Adipose tissue (tissue), 3 donors: ENCODE measurements around the gene FTSJ3. TPM values are rescaled to one million over a fixed set of nuclear protein-coding genes. Genes with fewer than 3 reads are reported as not detected.

Experiments used
- H3K27ac ChIP-seq: one replicate; pipeline ENCODE4 v1.5.1; 2013; ENCODE audit warnings: low read depth, low read length
- WGBS, 3 donors: extraction: QIAGEN DNeasy Blood & Tissue Kit; methylation state at CpG; one replicate each; pipeline ENCODE4 v1.1.7; 2013; 5-methylcytosine and 5-hydroxymethylcytosine counted together
- polyA plus RNA-seq, 3 donors: library from polyadenylated mRNA; stranded (reverse); fragments of 200-250 nt; gene quantifications; one replicate each; pipeline ENCODE4 v1.2.3, GENCODE V29; 2013
- donor health status: healthy with polysubstance abuse.
- donor health status: Bipolar disorder and iron deficiency.
- donor health status: healthy.

FTSJ3 gene
- polyA plus RNA-seq, 3 donors, result 14.5 to 21.9 (median 21.3) TPM

DNA sequence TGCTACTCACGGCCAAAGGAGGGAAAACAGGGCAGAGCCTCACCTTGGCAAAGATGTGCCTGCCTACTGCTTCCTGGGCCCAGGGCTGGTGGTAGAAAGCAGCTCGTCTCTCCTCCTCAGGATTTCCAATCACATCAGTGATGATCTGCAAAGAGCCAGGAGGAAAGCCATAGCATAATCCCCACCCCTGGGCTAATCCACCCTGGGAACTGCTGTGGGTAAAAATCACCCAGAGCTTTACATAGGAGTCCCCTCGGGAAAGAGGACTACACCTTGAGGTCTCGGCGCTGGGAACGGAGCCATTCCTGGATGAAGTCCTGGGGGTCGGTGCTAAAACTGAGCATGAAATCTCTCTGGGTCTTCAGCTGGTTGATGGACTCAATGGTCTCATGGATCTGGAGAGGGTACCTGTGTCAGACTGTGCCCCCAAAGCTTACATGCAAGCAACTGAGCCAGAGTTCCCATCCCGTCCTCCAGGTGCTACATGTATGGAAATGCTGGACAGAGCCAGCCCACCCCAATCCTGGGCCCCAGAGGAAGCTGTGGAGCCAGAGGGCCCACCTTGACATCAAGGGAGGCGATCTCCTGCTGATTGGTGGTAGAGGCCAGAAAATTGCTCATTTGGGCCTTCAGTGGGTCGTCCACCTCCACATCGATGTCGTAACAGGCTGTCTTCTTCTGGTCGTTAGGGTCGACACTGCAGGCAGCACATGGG lies 5.7 kb upstream of the FTSJ3 start:
- H3K27ac ChIP-seq, result no peak overlapping the region
- WGBS, 3 donors, result 84 to 88% (median 86%) methylated on average over 14 of the region's 14 CpGs

DNA sequence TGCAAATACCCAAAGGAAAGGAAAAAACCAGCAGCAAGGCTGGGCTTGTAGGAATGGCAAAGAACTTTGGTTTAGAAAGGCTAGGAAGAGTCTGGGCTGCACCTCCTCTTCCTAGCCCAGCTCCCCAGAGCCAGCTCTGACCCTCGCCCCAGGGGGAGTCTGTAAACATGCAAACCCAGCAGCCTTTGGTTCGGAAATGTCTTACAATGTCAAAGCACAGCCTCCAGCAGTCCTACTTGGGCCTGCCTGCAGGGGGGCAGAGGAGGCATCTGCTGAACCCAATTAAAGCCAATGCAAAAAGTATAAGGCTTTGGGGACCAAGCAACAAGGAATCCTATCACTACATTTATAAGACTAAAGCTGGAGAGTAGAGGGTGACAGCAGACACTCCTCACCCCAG lies 5.0 kb upstream of the FTSJ3 start:
- WGBS, 3 donors, result 67 to 82% (median 80%) methylated on average over 2 of the region's 2 CpGs
- H3K27ac ChIP-seq, result no peak overlapping the region

DNA sequence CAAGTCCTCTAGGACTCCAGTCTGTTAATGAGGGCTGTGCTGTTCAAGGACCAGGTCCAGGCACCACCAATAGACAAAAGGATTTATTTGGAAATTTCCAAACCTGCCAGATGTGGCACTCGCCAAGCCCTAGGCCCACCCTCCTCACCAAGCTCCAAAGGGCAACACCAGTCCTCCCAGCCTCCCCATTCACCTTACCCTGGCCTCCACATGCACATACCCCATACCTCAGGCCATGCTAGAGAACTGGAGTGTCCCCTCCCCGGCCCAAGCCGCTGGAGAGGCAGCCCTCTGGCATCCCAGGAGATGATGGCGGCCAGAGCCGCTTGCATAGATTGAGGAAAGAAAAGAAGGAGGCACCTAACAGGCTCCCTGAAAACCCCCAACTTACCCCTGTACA lies 4.6 kb upstream of the FTSJ3 start:
- H3K27ac ChIP-seq, result no peak overlapping the region
- 85 to 88% (median 87%) methylated on average over 5 of the region's 5 CpGs for WGBS, 3 donors

DNA sequence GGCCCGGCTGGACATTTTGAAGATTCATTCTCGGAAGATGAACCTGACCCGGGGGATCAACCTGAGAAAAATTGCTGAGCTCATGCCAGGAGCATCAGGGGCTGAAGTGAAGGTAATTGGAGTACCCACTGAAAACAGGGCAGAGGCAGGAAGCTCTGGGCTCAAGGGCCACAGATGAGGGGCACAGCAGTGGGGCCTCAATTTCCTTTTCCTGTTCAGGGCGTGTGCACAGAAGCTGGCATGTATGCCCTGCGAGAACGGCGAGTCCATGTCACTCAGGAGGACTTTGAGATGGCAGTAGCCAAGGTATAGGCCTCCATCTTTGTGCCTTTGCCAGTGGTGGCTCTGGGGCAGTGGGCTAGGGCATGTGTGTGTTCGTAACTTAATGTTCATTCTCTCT lies 4.0 kb upstream of the FTSJ3 start:
- no peak overlapping the region for H3K27ac ChIP-seq
- WGBS, 3 donors, result 50 to 86% (median 61%) methylated on average over 8 of the region's 8 CpGs

DNA sequence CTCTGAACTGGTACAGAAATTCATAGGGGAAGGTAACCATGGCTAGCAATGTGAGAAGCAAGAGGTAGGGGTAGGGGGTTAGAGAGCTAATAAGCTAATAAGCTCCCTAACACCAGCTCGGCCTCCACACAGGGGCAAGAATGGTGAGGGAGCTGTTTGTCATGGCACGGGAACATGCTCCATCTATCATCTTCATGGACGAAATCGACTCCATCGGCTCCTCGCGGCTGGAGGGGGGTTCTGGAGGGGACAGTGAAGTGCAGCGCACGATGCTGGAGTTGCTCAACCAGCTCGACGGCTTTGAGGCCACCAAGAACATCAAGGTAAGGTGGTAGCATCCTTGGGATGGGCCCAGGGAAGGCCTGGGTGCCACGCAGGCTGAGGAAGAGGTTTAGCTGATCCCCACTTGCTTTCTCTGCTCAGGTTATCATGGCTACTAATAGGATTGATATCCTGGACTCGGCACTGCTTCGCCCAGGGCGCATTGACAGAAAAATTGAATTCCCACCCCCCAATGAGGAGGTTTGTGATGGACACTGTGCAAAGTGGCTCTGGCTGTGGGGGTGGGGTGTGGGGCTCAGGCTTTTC lies 3.5 kb upstream of the FTSJ3 start:
- WGBS, 3 donors, result 82 to 86% (median 85%) methylated on average over 15 of the region's 15 CpGs
- no peak overlapping the region for H3K27ac ChIP-seq

DNA sequence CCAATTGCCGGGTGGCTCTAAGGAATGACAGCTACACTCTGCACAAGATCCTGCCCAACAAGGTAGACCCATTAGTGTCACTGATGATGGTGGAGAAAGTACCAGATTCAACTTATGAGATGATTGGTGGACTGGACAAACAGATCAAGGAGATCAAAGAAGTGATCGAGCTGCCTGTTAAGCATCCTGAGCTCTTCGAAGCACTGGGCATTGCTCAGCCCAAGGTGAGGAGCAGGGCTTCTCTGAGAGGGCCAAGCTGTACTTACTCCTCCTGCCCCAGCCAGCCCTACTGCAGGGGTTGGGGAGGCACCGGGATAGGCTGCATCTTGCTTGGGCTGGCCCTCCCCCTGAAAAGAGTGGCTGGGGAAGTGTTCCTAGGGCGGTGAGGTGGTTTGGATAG lies 2.8 kb upstream of the FTSJ3 start:
- no peak overlapping the region for H3K27ac ChIP-seq
- 89 to 90% (median 89%) methylated on average over 5 of the region's 5 CpGs for WGBS, 3 donors

DNA sequence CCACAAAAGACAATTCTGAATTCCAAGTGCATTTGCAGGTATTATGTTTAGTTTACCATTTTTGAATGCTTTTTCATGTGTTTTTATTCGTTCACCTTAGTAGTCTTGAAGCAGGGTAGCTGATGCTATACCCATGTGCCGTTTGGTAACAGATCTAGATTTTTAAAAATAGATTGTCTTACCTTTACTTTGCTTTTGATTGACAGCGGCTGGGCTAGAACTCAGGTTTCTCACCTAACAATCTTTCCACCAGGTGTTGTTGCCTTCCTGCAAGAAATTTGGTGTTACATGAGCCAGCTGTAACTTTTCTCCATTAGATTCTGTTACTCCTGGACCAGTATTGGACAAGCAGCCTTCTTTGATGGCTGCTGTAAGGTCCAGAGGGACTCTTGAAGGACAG lies 1.5 kb upstream of the FTSJ3 start:
- WGBS, 3 donors, result 76 to 97% (median 95%) methylated on average over 3 of the region's 3 CpGs
- no peak overlapping the region for H3K27ac ChIP-seq

DNA sequence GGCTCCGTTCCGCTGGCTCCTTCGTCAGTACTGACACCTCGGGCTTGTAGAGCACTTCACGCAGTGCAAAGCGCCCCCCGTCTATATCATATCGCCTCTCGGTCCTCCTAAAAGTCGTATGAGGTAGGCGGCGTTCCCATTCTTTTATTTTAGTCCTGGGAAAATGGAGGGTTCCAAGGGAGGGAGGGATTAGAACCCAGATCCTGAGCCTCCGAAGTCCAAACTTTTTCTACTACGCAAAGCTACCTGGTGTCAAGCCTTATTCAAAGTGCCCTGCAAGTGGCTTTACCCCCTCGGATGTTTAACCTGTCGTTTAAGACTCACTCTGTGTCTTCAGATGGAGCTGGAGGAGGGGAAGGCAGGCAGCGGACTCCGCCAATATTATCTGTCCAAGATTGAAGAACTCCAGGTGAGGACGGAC lies 348 bp upstream of the FTSJ3 start:
- no peak overlapping the region for H3K27ac ChIP-seq
- WGBS, 3 donors, result 1 to 2% (median 2%) methylated on average over 19 of the region's 19 CpGs

DNA sequence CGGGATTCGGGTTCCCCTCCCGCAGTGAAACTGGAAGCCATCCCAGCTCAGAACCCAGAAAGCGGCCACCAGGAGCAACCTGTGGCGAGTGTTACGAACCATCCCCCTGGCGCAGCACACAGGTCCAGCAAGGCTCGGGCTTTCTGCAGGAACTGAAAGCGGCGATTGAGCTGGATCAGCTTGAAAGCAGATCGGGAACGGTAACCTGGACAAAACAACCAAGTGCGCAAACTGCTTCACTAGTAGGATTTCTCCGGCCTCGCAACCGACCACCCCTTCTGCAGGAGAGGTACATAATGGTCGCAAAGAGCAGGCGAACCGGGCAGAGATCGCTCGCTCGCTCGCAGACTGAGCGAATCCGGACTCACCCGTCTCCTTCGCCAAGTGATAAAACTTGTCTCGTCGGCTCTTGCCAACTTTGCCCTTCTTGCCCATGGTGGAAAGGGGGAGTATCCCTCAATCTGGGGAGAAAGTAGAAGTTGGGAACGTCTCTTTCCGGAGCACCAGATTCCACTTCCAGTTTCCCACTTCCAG lies 928 bp downstream of the FTSJ3 start:
- 0 to 1% (median 1%) methylated on average over 31 of the region's 31 CpGs for WGBS, 3 donors
- H3K27ac ChIP-seq, result no peak overlapping the region

DNA sequence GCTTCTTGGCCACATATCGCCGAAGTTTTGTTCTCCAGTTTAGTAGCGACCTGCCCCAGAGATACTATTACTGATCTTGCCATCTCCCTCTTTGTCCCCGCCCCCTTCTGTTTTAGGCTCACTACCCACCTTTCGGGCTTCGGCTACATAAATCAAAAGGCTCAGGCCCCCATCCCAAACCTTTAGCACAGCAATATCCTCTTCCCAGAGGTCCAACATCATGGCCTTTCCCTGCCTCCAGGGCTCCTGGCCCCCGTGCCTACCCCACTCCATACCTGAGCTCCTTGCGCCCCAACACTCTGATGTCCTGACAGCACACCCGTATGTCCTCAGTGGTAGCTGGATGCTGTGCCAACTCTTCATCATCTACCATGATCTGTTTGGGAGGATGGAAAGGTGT lies 3.1 kb downstream of the FTSJ3 start:
- WGBS, 3 donors, result 93 to 96% (median 94%) methylated on average over 9 of the region's 9 CpGs
- H3K27ac ChIP-seq, result no peak overlapping the region

DNA sequence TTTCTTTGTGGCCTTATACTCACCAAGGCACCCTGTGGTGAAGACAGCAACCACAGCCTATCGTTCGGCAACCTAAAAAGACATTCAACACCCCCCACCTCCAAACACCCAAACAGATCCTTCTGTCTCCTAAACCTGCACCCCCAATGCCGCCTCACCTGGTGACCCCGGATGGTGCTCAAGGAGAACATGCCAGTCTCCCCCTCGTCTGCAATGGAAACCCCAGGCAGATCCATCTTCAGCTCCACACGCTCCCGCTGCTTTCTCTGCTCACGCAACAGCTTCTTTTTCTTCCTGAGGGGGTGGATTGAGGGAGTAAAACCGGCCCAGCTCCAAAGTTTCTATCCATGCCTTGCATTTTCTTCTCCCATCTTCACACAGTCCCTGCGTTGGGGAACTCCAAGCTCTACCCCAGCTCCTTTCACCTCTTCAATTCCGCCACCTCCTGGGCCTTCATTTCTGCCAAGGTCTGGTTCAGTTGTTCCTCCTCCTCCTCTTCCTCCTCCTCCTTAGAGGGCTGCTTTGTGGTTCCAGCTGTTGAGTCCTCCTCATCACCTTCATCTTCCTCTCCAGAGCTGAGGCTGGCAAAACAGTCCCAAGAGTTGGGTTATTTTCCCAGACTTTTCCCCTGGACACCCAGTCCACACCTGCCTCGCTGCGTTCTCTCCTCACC lies 3.7 kb downstream of the FTSJ3 start:
- no peak overlapping the region for H3K27ac ChIP-seq
- WGBS, 3 donors, result 93 to 95% (median 93%) methylated on average over 13 of the region's 13 CpGs

DNA sequence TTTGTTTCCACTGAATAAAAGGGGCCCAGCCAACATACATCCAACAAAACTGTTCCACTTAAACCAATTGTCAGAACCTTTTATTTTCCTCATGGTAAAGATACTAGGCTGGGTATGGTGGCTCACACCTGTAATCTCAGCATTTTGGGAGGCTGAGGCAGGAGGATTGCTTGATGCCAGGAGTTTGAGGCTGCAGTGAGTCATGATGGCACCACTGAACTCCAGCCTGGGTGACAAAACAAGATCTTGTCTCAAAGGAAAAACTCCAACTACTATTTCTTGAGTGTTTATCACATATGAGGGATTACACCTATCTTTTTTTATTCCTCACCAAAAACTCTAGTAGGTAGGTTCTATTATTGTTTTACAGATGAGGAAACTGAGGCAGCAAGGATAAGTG lies 4.9 kb downstream of the FTSJ3 start:
- no peak overlapping the region for H3K27ac ChIP-seq

DNA sequence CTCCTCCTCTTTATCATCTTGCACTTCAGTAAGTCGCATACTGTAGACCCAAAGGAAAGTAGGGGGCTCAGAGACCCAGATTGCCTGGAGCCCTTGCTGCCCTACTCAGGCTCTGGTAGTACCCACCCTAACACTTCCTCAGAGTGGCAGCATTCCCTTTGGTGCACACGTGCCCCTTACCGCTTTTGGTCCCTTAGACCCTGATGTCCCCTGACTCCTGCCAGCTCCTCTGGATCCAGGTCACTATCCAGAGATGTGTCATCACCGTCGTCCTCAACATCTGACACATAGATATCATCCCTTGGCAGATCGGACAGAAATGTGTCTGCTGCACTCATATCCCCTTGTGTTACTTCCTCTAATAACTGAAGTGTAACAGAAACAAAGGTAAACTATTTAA lies 5.7 kb downstream of the FTSJ3 start:
- 71 to 80% (median 76%) methylated on average over 6 of the region's 6 CpGs for WGBS, 3 donors
- H3K27ac ChIP-seq, result no peak overlapping the region

DNA sequence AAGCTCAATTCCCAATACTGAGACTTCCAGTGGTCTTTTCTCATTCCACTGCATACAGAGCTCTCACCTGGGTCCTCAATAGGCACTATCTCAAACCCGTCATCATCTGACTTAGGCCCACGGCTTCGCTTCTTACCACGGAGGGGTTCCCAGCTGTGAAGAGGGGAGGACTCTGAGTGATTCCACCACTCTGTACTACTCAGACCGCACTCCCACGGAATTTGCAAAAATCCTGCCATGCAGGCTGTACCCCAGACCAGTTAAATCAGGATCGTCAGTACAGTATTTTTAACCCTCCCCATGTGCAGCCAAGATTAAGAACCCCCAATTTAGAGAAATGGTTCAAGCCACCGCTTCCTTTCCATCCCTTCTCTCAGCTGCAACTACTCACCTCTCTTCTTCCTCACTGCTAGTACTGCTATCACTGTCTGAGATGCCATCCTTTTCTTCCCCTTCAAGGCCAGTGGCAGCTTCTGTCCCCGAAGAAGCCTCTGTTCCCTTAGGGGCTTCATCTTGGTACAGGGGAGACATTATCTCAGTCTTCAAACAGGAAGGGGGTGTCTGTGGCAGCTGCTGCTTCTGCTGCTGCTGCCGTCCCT lies 6.4 kb downstream of the FTSJ3 start:
- no peak overlapping the region for H3K27ac ChIP-seq

DNA sequence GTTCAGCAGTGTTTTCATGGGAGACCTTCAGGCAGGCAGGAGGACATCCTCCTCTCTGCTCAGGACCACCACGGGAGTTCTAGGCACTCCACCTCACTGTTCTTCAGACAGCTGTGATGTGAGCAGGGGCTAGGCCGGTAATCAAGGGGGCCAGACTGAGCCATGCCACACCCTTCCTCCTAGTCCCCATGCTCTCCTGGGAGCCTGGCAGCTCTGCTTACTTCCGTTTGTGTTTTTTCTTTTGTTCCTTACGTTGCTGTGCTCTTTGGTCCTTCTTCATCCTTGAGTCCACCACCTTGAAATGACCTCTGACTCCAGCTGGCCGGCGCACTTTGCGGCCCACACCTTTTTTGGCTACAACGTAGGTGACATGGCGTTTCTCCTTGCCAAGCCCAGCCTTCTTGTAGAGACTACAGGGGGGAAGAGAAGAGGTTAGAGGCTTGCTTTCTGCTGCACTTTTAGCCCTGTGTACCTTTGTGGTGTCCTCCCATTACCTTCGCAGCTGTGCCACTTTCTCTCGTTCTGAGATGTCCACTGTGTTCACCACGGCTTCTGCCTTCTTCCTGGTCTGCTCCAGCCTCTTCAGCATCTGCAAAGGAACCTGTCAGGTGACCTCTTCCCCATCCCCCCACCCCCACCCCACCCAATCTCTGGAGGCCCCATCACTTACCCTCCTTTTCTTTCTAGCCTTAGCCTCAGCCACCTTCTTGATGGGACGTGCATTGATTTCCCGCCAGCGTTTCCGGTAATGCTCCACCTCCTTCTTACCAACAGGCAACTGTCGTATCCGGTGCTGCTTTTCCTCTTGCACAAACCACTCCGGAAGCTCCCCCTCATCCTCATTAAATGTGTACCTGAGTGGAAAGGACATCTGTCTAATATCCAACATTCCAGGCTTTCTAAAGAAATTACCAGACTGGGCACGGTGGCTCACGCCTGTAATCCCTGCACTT lies 7.6 kb downstream of the FTSJ3 start:
- H3K27ac ChIP-seq, result no peak overlapping the region
- WGBS, 3 donors, result 49 to 62% (median 58%) methylated on average over 21 of the region's 21 CpGs

More for the DNA sequence above, 6.4 kb downstream of the FTSJ3 start:
- WGBS, 3 donors, result 87 to 92% (median 87%) methylated on average over 10 of the region's 10 CpGs

DNA sequence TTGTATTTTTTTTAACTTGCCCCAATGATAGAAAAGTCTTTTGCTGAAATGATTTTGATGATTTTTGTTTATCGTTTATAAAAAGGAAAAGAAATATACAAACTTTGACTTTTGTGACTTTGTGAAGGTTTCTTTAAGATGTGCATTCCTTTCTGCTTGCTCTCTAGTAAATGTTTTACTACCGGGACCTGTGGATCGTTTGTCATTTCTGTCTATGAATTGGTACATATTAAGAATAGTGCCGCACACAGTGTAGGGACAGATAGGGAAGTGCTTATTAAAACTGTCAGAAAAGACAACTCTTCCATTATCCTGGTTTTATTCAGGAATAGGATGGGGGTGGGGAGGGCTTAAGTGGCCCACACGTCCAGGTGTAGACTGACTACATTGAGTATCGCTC lies 8.3 kb downstream of the FTSJ3 start:
- WGBS, 3 donors, result 37 to 67% (median 66%) methylated on average over 6 of the region's 6 CpGs
- no peak overlapping the region for H3K27ac ChIP-seq

DNA sequence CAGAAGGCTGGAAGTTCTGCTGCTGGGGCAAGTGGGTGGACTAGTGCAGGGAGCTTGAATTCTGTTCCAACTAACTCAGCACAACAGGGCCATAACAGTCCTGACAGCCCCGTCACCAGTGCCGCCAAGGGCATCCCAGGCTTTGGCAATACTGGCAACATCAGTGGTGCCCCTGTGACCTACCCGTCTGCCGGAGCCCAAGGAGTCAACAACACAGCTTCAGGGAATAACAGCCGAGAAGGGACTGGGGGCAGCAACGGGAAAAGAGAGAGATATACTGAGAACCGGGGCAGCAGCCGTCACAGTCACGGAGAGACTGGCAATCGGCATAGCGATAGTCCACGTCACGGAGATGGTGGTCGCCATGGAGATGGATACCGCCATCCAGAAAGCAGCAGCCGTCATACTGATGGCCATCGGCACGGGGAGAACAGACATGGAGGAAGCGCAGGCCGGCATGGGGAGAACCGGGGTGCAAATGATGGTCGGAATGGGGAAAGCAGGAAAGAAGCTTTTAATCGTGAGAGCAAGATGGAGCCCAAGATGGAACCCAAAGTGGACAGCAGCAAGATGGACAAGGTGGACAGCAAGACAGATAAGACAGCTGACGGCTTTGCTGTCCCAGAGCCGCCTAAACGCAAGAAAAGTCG lies 9.6 kb downstream of the FTSJ3 start:
- H3K27ac ChIP-seq, result no peak overlapping the region
- WGBS, 3 donors, result 94 to 95% (median 95%) methylated on average over 27 of the region's 27 CpGs

DNA sequence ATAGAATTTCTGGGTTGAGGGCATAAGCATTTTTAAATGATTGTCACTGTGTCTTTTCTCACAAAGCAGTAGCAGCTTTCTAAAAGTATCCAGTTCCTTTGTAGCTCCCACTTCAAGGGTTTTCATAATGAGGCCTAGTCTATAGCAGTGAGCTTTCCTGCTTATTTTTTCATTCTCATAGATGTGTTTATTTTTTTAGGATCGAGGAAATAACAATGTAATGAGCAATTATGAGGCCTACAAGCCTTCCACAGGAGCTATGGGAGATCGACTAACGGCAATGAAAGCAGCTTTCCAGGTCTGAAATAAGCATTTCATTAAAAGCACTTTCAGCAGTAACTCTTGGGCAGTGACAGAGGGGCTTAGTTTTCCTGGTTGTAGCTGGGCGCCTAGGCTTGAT lies 10.8 kb downstream of the FTSJ3 start:
- WGBS, 3 donors, result 92 to 95% (median 94%) methylated on average over 4 of the region's 4 CpGs
- H3K27ac ChIP-seq, result no peak overlapping the region
